GM10248 (cell line): ENCODE measurements around the gene STK39.

ENCODE experiments used
- CTCF ChIA-PET: fragments of 300-600 bp; sonication (Branson Sonifier 250); formaldehyde crosslinking; extraction: SDS; loops from one replicate; lab custom pipeline; 2021; ENCODE audit warnings: antibody characterized with exemption; lab: Yijun Ruan, JAX
- POLR2A ChIA-PET: fragments of 350-650 bp; sonication (Branson Sonifier 250); formaldehyde crosslinking; extraction: SDS; loops from one replicate; lab custom pipeline; 2020; ENCODE audit warnings: antibody characterized with exemption; lab: Yijun Ruan, JAX
- DNase-seq: peaks from one replicate; pipeline ENCODE4 v3.0.0; 2012; ENCODE audit errors: extremely low spot score
- CTCF ChIP-seq: IDR thresholded peaks from 2 replicates; pipeline ENCODE4 v1.5.1; 2012; ENCODE audit warnings: mild to moderate bottlenecking, low read depth; ENCODE audit errors: extremely low read depth, missing control alignments, control extremely low read depth

STK39 gene

DNA sequence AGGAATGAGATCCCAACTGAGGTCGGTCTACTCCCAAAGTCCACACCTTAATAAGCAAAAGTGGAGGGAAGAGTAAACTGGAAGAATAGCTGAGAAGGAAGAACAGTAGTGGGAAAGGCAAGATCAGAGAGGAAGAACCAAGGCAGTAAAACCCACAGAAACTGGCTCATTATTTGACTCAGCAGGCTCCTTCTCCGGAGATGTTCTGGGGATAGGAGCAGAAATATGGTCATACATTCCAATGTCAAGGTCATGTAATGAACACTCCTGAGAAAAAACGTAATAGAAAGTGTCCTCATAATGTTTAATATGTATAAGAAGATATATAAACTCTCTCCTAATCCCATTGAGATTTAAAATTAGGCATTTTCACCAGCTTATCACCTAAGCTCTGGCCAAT is 39.5 kb downstream of the STK39 start:
- no peak for DNase-seq
- TF ChIP-seq CTCF, result no peak
- ChIA-PET POLR2A (no interaction called here), CTCF (interaction anchor here (1.4 kb wide), 1 partner anchor 24 kb away, joined by 3 read pairs; no protein-coding TSS in a partner anchor)

DNA sequence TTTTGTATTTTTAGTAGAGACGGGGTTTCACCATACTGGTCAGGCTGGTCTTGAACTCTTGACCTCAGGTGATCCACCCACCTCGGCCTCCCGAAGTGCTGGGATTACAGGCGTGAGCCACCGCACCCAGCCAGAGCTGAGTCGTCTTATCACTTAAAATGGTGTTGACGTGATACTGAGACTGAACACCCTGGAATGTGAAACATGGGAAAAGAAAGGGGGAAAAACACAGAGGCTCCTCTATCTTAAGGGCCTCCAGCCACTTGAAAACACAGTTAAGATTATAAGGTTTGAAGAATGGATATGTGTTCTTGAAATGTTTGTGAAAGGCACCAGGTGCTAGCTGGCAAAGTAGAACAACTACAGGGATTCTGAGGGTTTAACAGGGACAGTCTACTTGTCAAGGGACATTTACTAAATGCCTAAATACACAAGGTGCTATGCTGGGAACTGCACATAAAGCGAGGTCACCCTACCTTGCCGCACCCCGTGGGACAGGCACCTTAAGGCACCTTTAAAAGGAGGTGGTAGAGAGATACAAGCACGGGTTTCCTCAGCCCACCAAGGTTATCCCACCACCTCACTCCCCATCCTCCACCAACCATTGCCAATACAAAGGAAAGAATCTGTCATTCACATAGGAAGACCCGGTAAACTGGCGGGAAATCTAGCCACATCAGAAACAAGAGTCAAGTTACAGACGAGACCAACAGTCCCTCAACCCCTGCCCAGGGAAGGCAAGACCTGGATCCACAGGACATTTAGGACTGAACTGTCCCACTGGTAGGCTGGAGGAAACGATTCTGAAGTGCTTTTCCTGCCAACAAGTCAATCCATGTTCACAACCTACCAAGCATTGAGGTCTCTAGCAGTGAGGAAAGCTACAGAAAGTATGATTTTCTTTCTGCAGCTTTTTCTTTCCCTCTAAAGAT is 43.4 kb downstream of the STK39 start:
- POLR2A ChIA-PET, result no interaction called here
- no peak for DNase-seq
- no peak for TF ChIP-seq CTCF
- CTCF ChIA-PET, result no interaction called here

DNA sequence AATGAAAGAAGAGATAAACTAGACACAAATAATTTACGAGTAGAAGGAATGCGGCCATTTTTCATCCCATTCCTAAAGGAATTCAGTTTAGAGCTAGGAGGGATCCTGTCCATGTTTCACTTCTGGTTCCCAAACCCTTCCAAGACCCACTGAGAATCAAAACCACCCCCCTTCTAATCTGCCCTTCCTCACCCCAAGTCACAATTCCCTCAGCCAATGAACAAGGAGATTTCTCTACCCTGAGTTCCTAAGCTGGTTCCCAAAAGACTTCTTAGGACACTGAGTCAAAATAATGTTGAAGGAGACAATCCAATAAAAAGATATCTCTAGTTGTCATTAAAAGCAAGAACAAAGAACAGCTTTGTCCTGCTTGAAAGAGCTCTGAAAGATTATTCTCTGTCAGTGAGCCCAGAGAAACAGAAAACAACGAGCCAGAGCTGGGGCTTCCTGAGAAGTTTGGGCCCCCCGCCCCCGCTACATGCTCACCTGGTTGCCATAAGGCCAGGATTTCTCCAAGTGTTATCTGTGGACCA is 45.7 kb downstream of the STK39 start:
- ChIA-PET POLR2A (no interaction called here), CTCF (interaction anchor here (1.5 kb wide), 1 partner anchor 26 kb away, joined by 3 read pairs; no protein-coding TSS in a partner anchor)
- no peak for DNase-seq
- no peak for TF ChIP-seq CTCF

GRCh38 chr2:168200930-168201583 is 46.3 kb downstream of the STK39 start:
- POLR2A ChIA-PET, result no interaction called here
- DNase-seq, result no peak
- CTCF ChIA-PET, result interaction anchor here (1.5 kb wide), 1 partner anchor 25 kb away, joined by 3 read pairs; no protein-coding TSS in a partner anchor
- no peak for TF ChIP-seq CTCF

DNA sequence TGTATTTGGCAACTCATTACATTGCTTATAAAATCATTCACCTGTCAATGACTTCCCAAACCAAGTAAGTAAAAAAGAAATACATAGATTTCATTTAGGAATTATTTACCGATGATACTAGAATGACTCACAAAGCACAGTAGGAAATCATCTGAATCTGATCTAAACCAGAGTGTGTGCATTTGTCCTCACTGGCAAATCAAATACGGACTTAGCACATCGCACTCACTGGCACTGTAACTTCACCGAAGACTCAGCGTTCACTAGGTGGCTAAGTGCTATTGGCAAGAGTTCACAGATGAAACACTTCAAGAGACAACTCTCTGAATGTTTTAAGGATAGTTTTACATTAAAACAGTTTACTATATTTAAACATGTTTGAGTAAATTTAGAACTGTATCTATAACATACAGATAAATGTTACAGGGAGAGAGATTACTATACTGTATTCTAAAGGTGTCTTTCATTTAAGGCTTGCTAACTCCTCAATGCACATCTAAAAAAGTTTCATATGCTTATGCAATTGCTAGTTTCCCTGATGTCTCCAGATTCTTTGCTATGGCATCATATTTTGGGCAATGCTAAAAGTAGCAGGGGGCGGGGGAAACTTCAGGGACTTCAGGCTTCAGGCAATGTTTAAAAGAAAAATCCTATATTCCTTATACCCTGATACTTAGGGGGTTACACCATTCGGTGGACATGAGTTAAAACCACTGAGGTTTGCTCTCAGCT is 48.8 kb downstream of the STK39 start:
- CTCF ChIA-PET, result no interaction called here
- POLR2A ChIA-PET, result no interaction called here
- DNase-seq, result no peak
- no peak for TF ChIP-seq CTCF

DNA sequence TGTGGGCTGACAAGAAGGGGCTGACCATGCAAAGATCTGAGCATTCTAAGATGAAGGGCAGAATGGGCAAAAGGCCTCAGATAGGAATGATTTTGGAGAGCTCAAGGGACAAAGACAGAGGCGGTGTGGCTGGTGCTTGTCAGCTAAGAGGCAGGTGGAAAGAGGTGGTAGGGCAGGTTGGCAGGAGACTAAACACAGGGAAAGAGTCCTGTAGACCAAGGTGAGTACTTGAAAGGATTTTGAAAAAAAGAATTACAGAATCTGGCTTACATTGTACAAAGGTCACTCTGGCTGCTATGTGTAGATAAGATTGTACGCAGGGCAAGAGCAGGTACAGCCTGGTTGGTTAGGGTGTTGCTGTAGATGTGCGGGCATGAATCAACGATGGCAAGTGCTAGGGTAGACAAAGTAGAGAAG is 50.6 kb downstream of the STK39 start:
- DNase-seq, result no peak
- POLR2A ChIA-PET, result no interaction called here
- no peak for TF ChIP-seq CTCF
- CTCF ChIA-PET, result no interaction called here
